Neuronal stem cell (in vitro differentiated cells): ENCODE results near the gene NPHS1.
A peak's percentile ranks its signal among the peaks of the same experiment; 100 is the strongest.

Experiments
- DNase-seq: peaks from one replicate; pipeline ENCODE4 v3.0.0-alpha.2; 2013; ENCODE audit warnings: low spot score
- H2AFZ ChIP-seq: one replicate; pipeline ENCODE4 v1.6.1; 2013; ENCODE audit warnings: mild to moderate bottlenecking, low read length, inconsistent platforms
- H2AK5ac ChIP-seq: 2 replicates; pipeline ENCODE4 v1.6.1; 2013; ENCODE audit warnings: low read depth, mild to moderate bottlenecking, inconsistent platforms, low read length, moderate library complexity, mixed read lengths
- H2BK120ac ChIP-seq: 2 replicates; pipeline ENCODE4 v1.6.1; 2013; ENCODE audit warnings: low read depth, mild to moderate bottlenecking, inconsistent platforms, low read length, moderate library complexity, mixed read lengths
- H2BK12ac ChIP-seq: one replicate; pipeline ENCODE4 v1.6.1; 2013; ENCODE audit warnings: low read length, inconsistent platforms
- H2BK15ac ChIP-seq: 2 replicates; pipeline ENCODE4 v1.6.1; 2013; ENCODE audit warnings: mild to moderate bottlenecking, low read length, inconsistent platforms, mixed read lengths
- H2BK5ac ChIP-seq: one replicate; pipeline ENCODE4 v1.6.1; 2013; ENCODE audit warnings: inconsistent platforms, mild to moderate bottlenecking, low read length, moderate library complexity
- H3K14ac ChIP-seq: one replicate; pipeline ENCODE4 v1.6.1; 2013; ENCODE audit warnings: low read length, inconsistent platforms
- H3K18ac ChIP-seq: 2 replicates; pipeline ENCODE4 v1.6.1; 2013; ENCODE audit warnings: low read length, inconsistent platforms
- H3K23ac ChIP-seq: 2 replicates; pipeline ENCODE4 v1.6.1; 2013; ENCODE audit warnings: low read depth, mild to moderate bottlenecking, mixed read lengths, low read length, inconsistent platforms; ENCODE audit not compliant: poor library complexity
- H3K27ac ChIP-seq: replicated peaks from 3 replicates; pipeline ENCODE4 v1.5.1; 2013; ENCODE audit warnings: low read length, inconsistent platforms
- H3K27me3 ChIP-seq, 3 experiments: 2 replicates each; pipeline ENCODE4 v1.6.1; 2013; ENCODE audit warnings: low read length in 3 of 3, mild to moderate bottlenecking in 2 of 3, inconsistent platforms in 1 of 3, low read depth in 1 of 3, mixed read lengths in 1 of 3, moderate library complexity in 1 of 3; ENCODE audit not compliant: control insufficient read depth in 3 of 3, insufficient read depth in 3 of 3
- H3K36me3 ChIP-seq, 2 donors: replicated peaks in 1 of 2; 2 replicates each; pipeline ENCODE4 v1.6.1; 2013; ENCODE audit warnings: low read length in 2 of 2; ENCODE audit not compliant: control insufficient read depth in 2 of 2, insufficient read depth in 2 of 2
- H3K4ac ChIP-seq: 2 replicates; pipeline ENCODE4 v1.6.1; 2013; ENCODE audit warnings: inconsistent platforms, mild to moderate bottlenecking, low read length, moderate library complexity
- H3K4me1 ChIP-seq, 2 donors: 1 replicate in 1 of 2; 2 replicates in 1 of 2; pipeline ENCODE4 v1.6.1; 2013; ENCODE audit warnings: low read length in 2 of 2, low read depth in 1 of 2; ENCODE audit not compliant: control insufficient read depth in 2 of 2, insufficient read depth in 1 of 2
- H3K4me2 ChIP-seq: one replicate; pipeline ENCODE4 v1.6.1; 2013; ENCODE audit warnings: mild to moderate bottlenecking, low read length, inconsistent platforms; ENCODE audit not compliant: insufficient read depth, poor library complexity, severe bottlenecking
- H3K4me3 ChIP-seq, 2 donors: 2 replicates each; pipeline ENCODE4 v1.5.1; 2013; ENCODE audit warnings: low read length in 2 of 2, mild to moderate bottlenecking in 2 of 2, inconsistent platforms in 1 of 2, moderate library complexity in 1 of 2
- H3K79me1 ChIP-seq: one replicate; pipeline ENCODE4 v1.6.1; 2013; ENCODE audit warnings: low read depth, mild to moderate bottlenecking, inconsistent platforms, low read length, moderate library complexity
- H3K9ac ChIP-seq: one replicate; pipeline ENCODE4 v1.6.1; 2013; ENCODE audit warnings: mild to moderate bottlenecking, low read depth, low read length, inconsistent platforms; ENCODE audit not compliant: poor library complexity
- H3K9me3 ChIP-seq, 2 donors: replicated peaks in 1 of 2; 2 replicates each; pipeline versions ENCODE3 to v1.6.1; 2013; ENCODE audit warnings: low read length in 2 of 2, mild to moderate bottlenecking in 2 of 2, inconsistent platforms in 1 of 2, low read depth in 1 of 2, mixed read lengths in 1 of 2, moderate library complexity in 1 of 2; ENCODE audit not compliant: control insufficient read depth in 2 of 2, insufficient read depth in 1 of 2
- H4K8ac ChIP-seq: one replicate; pipeline ENCODE4 v1.6.1; 2013; ENCODE audit warnings: low read depth, mild to moderate bottlenecking, inconsistent platforms, low read length, moderate library complexity
- H4K91ac ChIP-seq: one replicate; pipeline ENCODE4 v1.6.1; 2013; ENCODE audit warnings: low read length, low read depth, mild to moderate bottlenecking, inconsistent platforms; ENCODE audit not compliant: poor library complexity
- WGBS, 2 donors: extraction: QIAGEN DNeasy Blood & Tissue Kit; methylation state at CpG; one replicate each; pipeline ENCODE4 v1.1.7; 2013; ENCODE audit warnings: missing lambda C conversion rate in 2 of 2, mixed read lengths in 1 of 2; ENCODE audit not compliant: insufficient read length in 2 of 2, insufficient replicate concordance in 1 of 2; ENCODE audit errors: extremely low coverage in 2 of 2; 5-methylcytosine and 5-hydroxymethylcytosine counted together

The NPHS1 gene

DNA sequence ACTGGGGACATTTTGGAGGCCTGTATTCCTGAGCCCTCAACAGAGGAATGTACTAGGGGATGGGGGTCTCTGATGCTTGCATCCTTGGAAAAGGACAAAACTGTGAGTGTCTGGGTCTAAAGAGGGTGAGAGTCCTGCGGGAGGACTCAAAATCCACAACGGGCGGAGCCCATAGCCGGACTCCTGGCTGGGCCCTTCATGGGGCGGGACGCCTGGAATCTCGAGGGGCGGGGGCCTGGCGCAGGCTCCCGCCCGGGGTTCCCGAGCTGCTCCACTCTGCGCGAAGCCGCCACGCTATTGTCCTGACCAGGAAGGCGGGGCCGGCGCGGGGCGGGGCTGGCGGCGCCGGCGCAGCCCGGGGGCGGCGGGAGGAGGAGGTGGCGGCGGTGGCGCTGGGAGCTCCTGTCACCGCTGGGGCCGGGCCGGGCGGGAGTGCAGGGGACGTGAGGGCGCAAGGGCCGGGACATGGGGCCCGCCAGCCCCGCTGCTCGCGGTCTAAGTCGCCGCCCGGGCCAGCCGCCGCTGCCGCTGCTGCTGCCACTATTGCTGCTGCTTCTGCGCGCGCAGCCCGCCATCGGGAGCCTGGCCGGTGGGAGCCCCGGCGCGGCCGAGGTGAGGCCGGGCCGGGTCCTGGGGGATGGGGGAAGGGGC is 16.0 kb upstream of the NPHS1 start, which contains the start of gene APLP1:
APLP1 (plus strand) TSS at position 403 of the 651 bp plus-strand sequence; CDS start at position 466, 63 bp downstream.
- Histone ChIP-seq H3K27me3 (no peaks in the 10 kb centered on the region), H2BK12ac (peak within 1 kb of the TSS; percentile 67), H2BK15ac (peak within 1 kb of the TSS; percentile 97)

DNA sequence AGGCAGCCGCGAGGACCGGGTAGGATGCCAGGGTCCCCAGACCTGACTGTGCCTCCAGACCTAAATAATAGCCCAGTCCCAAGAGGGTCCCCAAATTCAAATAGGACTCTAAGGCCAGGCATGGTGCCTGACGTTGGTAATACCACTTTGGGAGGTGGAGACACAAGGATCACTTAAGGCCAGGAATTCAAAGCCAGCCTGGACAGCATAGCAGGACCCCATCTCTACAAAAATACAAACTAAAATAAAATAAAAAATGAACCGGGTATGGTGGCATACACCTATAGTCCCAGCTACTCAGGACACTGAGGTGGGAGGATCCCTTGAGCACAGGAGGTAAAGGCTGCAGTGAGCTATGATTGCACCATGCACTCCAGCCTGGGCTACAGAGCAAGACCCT is 10.7 kb upstream of the NPHS1 start:
- Histone ChIP-seq H3K4ac (no peak overlapping the region), H2BK12ac (no peak overlapping the region), H3K14ac (no peak overlapping the region), H3K27ac (no peak overlapping the region), H3K4me3 (no peak overlapping the region), H3K9me3 (no peaks in the 10 kb centered on the region), H2BK120ac (no peak overlapping the region), H3K18ac (no peak overlapping the region), H2AFZ (no peak overlapping the region), H4K91ac (no peak overlapping the region), H3K36me3 (peaks cover 3% of the 10 kb centered on the region in 2 donors), H3K79me1 (no peaks in the 10 kb centered on the region), H3K27me3 (peaks cover 0 to 25% (median 0%) of the 10 kb centered on the region in 3 experiments), H3K4me2 (no peak overlapping the region), H2BK5ac (no peak overlapping the region), H3K4me1 (peaks cover 20 to 21% of the 10 kb centered on the region in 2 donors), H2BK15ac (no peak overlapping the region), H3K23ac (no peak overlapping the region), H3K9ac (no peak overlapping the region), H2AK5ac (no peak overlapping the region), H4K8ac (no peak overlapping the region)
- WGBS, 2 donors: no CpG with 5 or more reads among the region's 5 CpGs
- DNase-seq: no peak

More for the DNA sequence above, 16.0 kb upstream of the NPHS1 start, which contains the start of gene APLP1:
- Histone ChIP-seq H2BK5ac (peak within 1 kb of the TSS; percentile 98), H3K4me2 (peak within 1 kb of the TSS; percentile 97), H3K36me3 (peaks cover 13 to 25% of the 10 kb centered on the region in 2 donors), H3K14ac (no peak within 1 kb of the TSS), H4K91ac (peak within 1 kb of the TSS; percentile 60), H4K8ac (no peak within 1 kb of the TSS), H3K27ac (peak within 1 kb of the TSS; percentile 98), H3K23ac (peak within 1 kb of the TSS; percentile 62), H3K18ac (peak within 1 kb of the TSS; percentile 98), H3K79me1 (peaks cover 2% of the 10 kb centered on the region), H3K9me3 (no peaks in the 10 kb centered on the region), H2AFZ (peak within 1 kb of the TSS; percentile 90), H3K4me3 (peak within 1 kb of the TSS; percentile 59 to 82), H3K4me1 (peaks cover 7 to 10% of the 10 kb centered on the region in 2 donors), H3K4ac (no peak within 1 kb of the TSS), H2AK5ac (peak within 1 kb of the TSS; percentile 58), H2BK120ac (peak within 1 kb of the TSS; percentile 93), H3K9ac (peak within 1 kb of the TSS; percentile 90)
- WGBS, 2 donors: no CpG with 5 or more reads among the region's 60 CpGs
- DNase-seq: peak; percentile 78

DNA sequence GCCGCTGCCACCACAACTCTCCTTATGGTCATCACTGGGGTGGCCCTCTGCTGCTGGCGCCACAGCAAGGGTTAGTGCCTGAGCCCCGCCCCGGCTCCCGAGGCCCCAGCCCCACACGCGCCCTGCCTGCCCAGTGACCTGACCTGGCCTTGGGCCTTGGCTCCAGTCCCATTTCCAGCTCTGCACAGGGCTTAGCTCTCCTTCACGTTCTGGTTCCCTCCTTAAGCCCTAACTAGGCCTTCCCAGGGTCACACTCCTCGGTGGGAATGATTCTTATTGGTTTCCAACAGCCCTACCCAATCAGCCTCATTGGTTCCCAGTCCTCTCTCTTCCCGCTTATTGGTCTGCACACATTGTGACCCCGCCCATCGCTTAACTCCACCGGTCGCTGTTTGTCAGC is 10.2 kb upstream of the NPHS1 start:
- peaks cover 3% of the 10 kb centered on the region in 2 donors for H3K36me3 ChIP-seq
- WGBS, 2 donors: no CpG with 5 or more reads among the region's 14 CpGs
- peak overlapping the region; percentile 98 for H2BK15ac ChIP-seq
- no peak overlapping the region for H4K8ac ChIP-seq
- H3K27me3 ChIP-seq: peaks cover 0 to 29% (median 0%) of the 10 kb centered on the region in 3 experiments
- peak overlapping the region; percentile 34 for H3K18ac ChIP-seq
- H3K79me1 ChIP-seq: no peaks in the 10 kb centered on the region
- DNase-seq: no peak
- H3K4ac ChIP-seq: no peak overlapping the region
- no peaks in the 10 kb centered on the region for H3K9me3 ChIP-seq
- no peak overlapping the region for H3K14ac ChIP-seq
- no peak overlapping the region for H2AFZ ChIP-seq
- no peak overlapping the region for H2BK5ac ChIP-seq
- H3K4me3 ChIP-seq: no peak overlapping the region
- H3K23ac ChIP-seq: no peak overlapping the region
- H2BK120ac ChIP-seq: no peak overlapping the region
- no peak overlapping the region for H3K4me2 ChIP-seq
- peak overlapping the region; percentile 90 for H2AK5ac ChIP-seq
- H3K4me1 ChIP-seq: peaks cover 15 to 16% of the 10 kb centered on the region in 2 donors
- peak overlapping the region; percentile 47 for H2BK12ac ChIP-seq
- H3K9ac ChIP-seq: no peak overlapping the region
- H3K27ac ChIP-seq: no peak overlapping the region
- H4K91ac ChIP-seq: no peak overlapping the region

DNA sequence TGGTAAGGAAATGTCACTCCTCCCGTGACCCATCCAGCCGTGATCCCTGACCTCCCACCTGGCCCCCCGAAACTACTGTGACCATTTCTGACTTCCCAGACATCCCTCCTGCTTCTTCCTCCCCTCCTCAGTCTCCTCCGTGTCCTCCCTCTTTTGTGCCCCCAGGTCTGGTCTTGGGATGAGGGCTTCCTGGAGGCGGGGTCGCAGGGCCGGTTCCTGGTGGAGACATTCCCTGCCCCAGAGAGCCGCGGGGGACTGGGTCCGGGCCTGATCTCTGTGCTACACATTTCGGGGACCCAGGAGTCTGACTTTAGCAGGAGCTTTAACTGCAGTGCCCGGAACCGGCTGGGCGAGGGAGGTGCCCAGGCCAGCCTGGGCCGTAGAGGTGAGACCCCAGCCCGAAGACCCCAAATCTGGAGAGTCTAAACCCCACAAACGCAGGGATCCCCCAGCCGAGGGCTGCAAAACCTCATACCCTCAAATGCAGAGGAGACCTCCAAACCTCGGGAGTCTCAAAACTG is 9.4 kb upstream of the NPHS1 start:
- WGBS, 2 donors: no CpG with 5 or more reads among the region's 19 CpGs
- H3K27me3 ChIP-seq: peaks cover 0 to 34% (median 0%) of the 10 kb centered on the region in 3 experiments
- H3K4me3 ChIP-seq: peak overlapping the region in 1 of 2 donors; percentile 70

More for the DNA sequence above, 9.4 kb upstream of the NPHS1 start:
- H2BK5ac ChIP-seq: peak overlapping the region; percentile 79
- H3K18ac ChIP-seq: peak overlapping the region; percentile 98
- peak overlapping the region; percentile 78 for H3K9ac ChIP-seq
- DNase-seq: no peak
- peaks cover 14 to 19% of the 10 kb centered on the region in 2 donors for H3K4me1 ChIP-seq
- peaks cover 3% of the 10 kb centered on the region in 2 donors for H3K36me3 ChIP-seq
- H3K4me2 ChIP-seq: peak overlapping the region; percentile 83
- H3K9me3 ChIP-seq: no peaks in the 10 kb centered on the region
- H3K27ac ChIP-seq: peak overlapping the region; percentile 92
- no peak overlapping the region for H4K8ac ChIP-seq
- H2AK5ac ChIP-seq: peak overlapping the region; percentile 90
- H2AFZ ChIP-seq: peak overlapping the region; percentile 83
- peak overlapping the region; percentile 98 for H2BK15ac ChIP-seq
- no peak overlapping the region for H4K91ac ChIP-seq
- H3K79me1 ChIP-seq: no peaks in the 10 kb centered on the region
- peak overlapping the region; percentile 92 for H2BK12ac ChIP-seq
- peak overlapping the region; percentile 10 for H3K4ac ChIP-seq
- H3K14ac ChIP-seq: peak overlapping the region; percentile 58
- H3K23ac ChIP-seq: peak overlapping the region; percentile 52
- H2BK120ac ChIP-seq: peak overlapping the region; percentile 81
